OCI-LY1 (cell line): ENCODE measurements around the gene GGT5.

Experiments
- H2AFZ ChIP-seq: fragments of 200-600 bp; sonication (generic), shearing (Covaris generic); 2 replicates; pipeline ENCODE4 v1.6.0; 2014; ENCODE audit warnings: antibody characterized with exemption, mild to moderate bottlenecking, low read length
- H3F3A ChIP-seq: fragments of 200-600 bp; sonication (generic), shearing (Covaris generic); 2 replicates; pipeline ENCODE4 v1.6.0; 2014; ENCODE audit warnings: mild to moderate bottlenecking, antibody characterized with exemption, low read length, moderate library complexity; ENCODE audit not compliant: insufficient read depth
- H3K27ac ChIP-seq: fragments of 200-600 bp; sonication (generic); 2 replicates; pipeline ENCODE4 v1.5.1; 2014; ENCODE audit warnings: low read length, mixed run types, mild to moderate bottlenecking, low read depth; ENCODE audit not compliant: poor library complexity, severe bottlenecking
- H3K27me3 ChIP-seq: fragments of 200-600 bp; sonication (generic); 2 replicates; pipeline ENCODE4 v1.6.0; 2014; ENCODE audit warnings: antibody characterized with exemption, mild to moderate bottlenecking, low read length, moderate library complexity; ENCODE audit not compliant: insufficient read depth
- H3K36me3 ChIP-seq: fragments of 200-600 bp; sonication (generic); 2 replicates; pipeline ENCODE4 v1.6.1; 2014; ENCODE audit warnings: mild to moderate bottlenecking, antibody characterized with exemption, low read length, moderate library complexity, mixed read lengths; ENCODE audit not compliant: insufficient read depth
- H3K4me1 ChIP-seq: fragments of 200-600 bp; sonication (generic); 2 replicates; pipeline ENCODE4 v1.5.1; 2014; ENCODE audit warnings: mild to moderate bottlenecking, low read length, moderate library complexity; ENCODE audit not compliant: insufficient read depth, severe bottlenecking
- H3K4me2 ChIP-seq: fragments of 200-600 bp; sonication (generic), shearing (Covaris generic); 2 replicates; pipeline ENCODE4 v1.6.1; 2014; ENCODE audit warnings: low read length
- H3K4me3 ChIP-seq: fragments of 200-600 bp; sonication (generic); 2 replicates; pipeline ENCODE4 v1.5.1; 2014; ENCODE audit warnings: low read length, low read depth, mild to moderate bottlenecking, mixed read lengths; ENCODE audit not compliant: poor library complexity, severe bottlenecking
- H3K79me2 ChIP-seq: fragments of 200-600 bp; shearing (Covaris generic); 2 replicates; pipeline ENCODE4 v1.6.1; 2016; ENCODE audit warnings: mixed run types, low read length, mixed read lengths; ENCODE audit not compliant: insufficient read depth
- H3K9ac ChIP-seq: fragments of 200-600 bp; sonication (generic), shearing (Covaris generic); 2 replicates; pipeline ENCODE4 v1.6.1; 2014; ENCODE audit warnings: mild to moderate bottlenecking, low read length, mixed read lengths
- H3K9me2 ChIP-seq: fragments of 200-600 bp; sonication (generic), shearing (Covaris generic); 2 replicates; pipeline ENCODE4 v1.6.1; 2014; ENCODE audit warnings: low read depth, mild to moderate bottlenecking, low read length, mixed read lengths
- H3K9me3 ChIP-seq: fragments of 200-600 bp; shearing (Covaris generic); 2 replicates; pipeline ENCODE4 v1.6.1; 2014; ENCODE audit warnings: low read length, mixed read lengths
- H4K20me1 ChIP-seq: fragments of 200-600 bp; sonication (generic), shearing (Covaris generic); 2 replicates; pipeline ENCODE4 v1.6.0; 2016; ENCODE audit warnings: mild to moderate bottlenecking, low read length; ENCODE audit not compliant: insufficient read depth
- CTCF ChIP-seq: fragments of 200-600 bp; sonication (generic), shearing (Covaris generic); IDR thresholded peaks from 2 replicates; pipeline ENCODE4 v1.5.1; 2017; ENCODE audit warnings: mild to moderate bottlenecking, antibody characterized with exemption, low read length, moderate library complexity, mixed read lengths
- EZH2 ChIP-seq: fragments of 200-600 bp; sonication (generic), shearing (Covaris generic); IDR thresholded peaks from 2 replicates; pipeline ENCODE4 v1.8.0; 2017; ENCODE audit warnings: borderline replicate concordance, mixed run types, mild to moderate bottlenecking, antibody characterized with exemption, low read length, moderate library complexity, mixed read lengths

Gene GGT5

GRCh38 chr22:24175160-24175808 is 69.6 kb downstream of the GGT5 start:
- H3K9ac ChIP-seq: no peak overlapping the region
- no peaks in the 10 kb centered on the region for H3K9me3 ChIP-seq
- peak; percentile 81 for TF ChIP-seq CTCF
- TF ChIP-seq EZH2: no peak
- H3K4me3 ChIP-seq: no peak overlapping the region
- H3K79me2 ChIP-seq: no peaks in the 10 kb centered on the region
- H4K20me1 ChIP-seq: no peaks in the 10 kb centered on the region
- H3K36me3 ChIP-seq: peaks cover 28% of the 10 kb centered on the region; the same call in 1 of the 2 replicates
- no peaks in the 10 kb centered on the region for H3K4me1 ChIP-seq
- H3K27me3 ChIP-seq: no peaks in the 10 kb centered on the region
- H3K4me2 ChIP-seq: no peak overlapping the region
- no peak overlapping the region for H2AFZ ChIP-seq
- H3K9me2 ChIP-seq: no peaks in the 10 kb centered on the region
- H3K27ac ChIP-seq: no peak overlapping the region
- H3F3A ChIP-seq: no peaks in the 10 kb centered on the region

- Histone ChIP-seq H3K9me2 (no peaks in the 10 kb centered on the region), H4K20me1 (no peaks in the 10 kb centered on the region), H3K9me3 (no peaks in the 10 kb centered on the region), H3K27ac (no peak overlapping the region), H3K4me1 (no peaks in the 10 kb centered on the region), H3K9ac (no peak overlapping the region), H3K36me3 (peaks cover 45% of the 10 kb centered on the region; the same call in 1 of the 2 replicates), H3K4me2 (no peak overlapping the region), H2AFZ (no peak overlapping the region), H3K79me2 (no peaks in the 10 kb centered on the region), H3K27me3 (no peaks in the 10 kb centered on the region), H3K4me3 (no peak overlapping the region), H3F3A (no peaks in the 10 kb centered on the region)
- TF ChIP-seq CTCF (no peak), EZH2 (no peak)
These were observed 73.1 kb downstream of the GGT5 start for GRCh38 chr22:24171822-24172221.

- Histone ChIP-seq H3K27me3 (no peaks in the 10 kb centered on the region), H3K4me1 (no peaks in the 10 kb centered on the region), H3K27ac (no peak overlapping the region), H4K20me1 (no peaks in the 10 kb centered on the region), H3K4me3 (no peak overlapping the region), H3K79me2 (no peaks in the 10 kb centered on the region), H3K36me3 (peaks cover 47% of the 10 kb centered on the region; the same call in 1 of the 2 replicates), H3K9ac (no peak overlapping the region), H3K4me2 (no peak overlapping the region), H3F3A (no peaks in the 10 kb centered on the region), H3K9me2 (no peaks in the 10 kb centered on the region), H3K9me3 (no peaks in the 10 kb centered on the region), H2AFZ (no peak overlapping the region)
- TF ChIP-seq CTCF (no peak), EZH2 (no peak)
These were observed 74.2 kb downstream of the GGT5 start for GRCh38 chr22:24170632-24171031.
